GM12878 (cell line): Measurements from ENCODE around the gene FGGY.

ENCODE experiments used
- CEBPZ ChIP-seq: fragments of 150-350 bp; IDR thresholded peaks from 2 replicates; pipeline ENCODE4 v1.6.1; 2016; ENCODE audit warnings: low read depth, low read length
- CTCF ChIP-seq, 3 experiments: IDR thresholded peaks in 2 of 3; conservative IDR thresholded peaks in 1 of 3; 2 replicates each; pipeline ENCODE4 v1.5.1; 2011; ENCODE audit warnings: low read depth in 3 of 3, low read length in 3 of 3, mild to moderate bottlenecking in 3 of 3, control low read depth in 2 of 3, moderate library complexity in 2 of 3, inconsistent platforms in 1 of 3, mixed read lengths in 1 of 3; ENCODE audit not compliant: control insufficient read depth in 2 of 3, insufficient read depth in 1 of 3; ENCODE audit errors: extremely low read depth in 1 of 3
- EZH2 ChIP-seq: IDR thresholded peaks from 2 replicates; pipeline ENCODE4 v1.6.1; 2012; ENCODE audit warnings: low read depth, mild to moderate bottlenecking, control low read depth, inconsistent platforms, low read length, borderline replicate concordance; ENCODE audit not compliant: control insufficient read depth
- JUNB ChIP-seq: IDR thresholded peaks from 2 replicates; pipeline ENCODE4 v1.6.1; 2016; ENCODE audit warnings: antibody characterized with exemption, mild to moderate bottlenecking
- PML ChIP-seq: IDR thresholded peaks from 2 replicates; pipeline ENCODE4 v1.6.1; 2012; ENCODE audit warnings: low read length, inconsistent platforms
- POLR2A ChIP-seq: IDR thresholded peaks from 2 replicates; pipeline ENCODE4 v1.6.1; 2011; ENCODE audit warnings: low read depth, mild to moderate bottlenecking, low read length
- POLR2AphosphoS5 ChIP-seq: IDR thresholded peaks from 2 replicates; pipeline ENCODE4 v1.6.1; 2011; ENCODE audit warnings: mild to moderate bottlenecking, low read length, inconsistent platforms
- SREBF2 ChIP-seq: IDR thresholded peaks from 2 replicates; pipeline ENCODE4 v1.6.1; 2012; ENCODE audit warnings: mild to moderate bottlenecking, low read length
- SUPT20H ChIP-seq: IDR thresholded peaks from 2 replicates; pipeline ENCODE4 v1.6.1; 2011; ENCODE audit warnings: low read depth, mild to moderate bottlenecking, low read length, moderate library complexity, borderline replicate concordance; ENCODE audit not compliant: control insufficient read depth
- YY1 ChIP-seq: IDR thresholded peaks from 2 replicates; pipeline ENCODE4 v1.6.1; 2011; ENCODE audit warnings: low read depth, mild to moderate bottlenecking, low read length

- TF ChIP-seq EZH2: no peak
- TF ChIP-seq CTCF (IDR thresholded peaks at IDR 0.05 in 2 of 3, conservative IDR thresholded peaks at IDR 0.05 in 1 of 3; ENCODE audit: control insufficient read depth in 2 of 3, extremely low read depth in 1 of 3, insufficient read depth in 1 of 3, low read depth in 3 of 3, low read length in 3 of 3): no peak
- no peak for TF ChIP-seq SREBF2
- no peak for TF ChIP-seq POLR2AphosphoS5
- no peak for TF ChIP-seq JUNB
- TF ChIP-seq CEBPZ: no peak
- no peak for TF ChIP-seq PML
- TF ChIP-seq POLR2A: no peak
- TF ChIP-seq YY1: no peak
- TF ChIP-seq SUPT20H: no peak
These were observed 344.9 kb downstream of the FGGY start for GRCh38 chr1:59641836-59642235.
